Measurements from ENCODE around the gene DPP6. TPM values are rescaled to one million over a fixed set of nuclear protein-coding genes. Genes with fewer than 3 reads are reported as not detected.

Gene DPP6
- total RNA-seq, 1 donor = under 0.01 TPM

DNA sequence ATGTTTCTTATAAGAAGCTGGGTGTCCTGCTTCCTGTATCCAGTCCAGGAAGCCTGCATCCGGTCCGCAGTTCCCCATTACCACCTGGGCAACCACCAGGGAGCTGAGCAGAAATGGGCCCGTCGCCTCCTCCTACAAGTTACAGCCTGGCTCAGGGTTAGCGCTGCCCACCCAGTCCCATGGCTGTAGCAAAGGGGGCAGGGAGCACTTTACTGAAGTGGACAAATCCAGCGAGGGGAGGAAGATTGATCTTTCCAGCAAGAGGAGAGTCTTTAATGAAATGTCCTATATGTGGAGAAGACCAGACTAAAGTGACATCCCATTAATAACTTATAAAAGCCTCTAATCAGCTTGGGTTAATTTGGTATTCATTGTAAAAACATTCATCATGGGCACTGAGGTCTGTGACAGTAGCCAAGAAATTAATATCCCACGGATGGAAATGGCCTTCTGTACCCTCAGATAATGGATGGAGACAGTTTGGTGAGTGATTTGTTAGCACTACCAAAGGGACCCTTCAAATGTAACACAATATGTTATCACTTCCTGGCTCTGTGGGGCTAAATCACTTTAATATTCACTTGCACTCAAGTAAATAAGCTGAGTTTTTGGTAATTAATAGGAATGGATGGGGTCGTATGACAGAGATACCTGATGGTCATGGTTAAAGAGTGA is 627.3 kb downstream of the DPP6 start:
- H3K4me3 ChIP-seq (ENCODE audit: low read depth, low read length) = no peak overlapping the region
- no peak for DNase-seq (ENCODE audit: low read depth)
- TF ChIP-seq, protein P1, sequence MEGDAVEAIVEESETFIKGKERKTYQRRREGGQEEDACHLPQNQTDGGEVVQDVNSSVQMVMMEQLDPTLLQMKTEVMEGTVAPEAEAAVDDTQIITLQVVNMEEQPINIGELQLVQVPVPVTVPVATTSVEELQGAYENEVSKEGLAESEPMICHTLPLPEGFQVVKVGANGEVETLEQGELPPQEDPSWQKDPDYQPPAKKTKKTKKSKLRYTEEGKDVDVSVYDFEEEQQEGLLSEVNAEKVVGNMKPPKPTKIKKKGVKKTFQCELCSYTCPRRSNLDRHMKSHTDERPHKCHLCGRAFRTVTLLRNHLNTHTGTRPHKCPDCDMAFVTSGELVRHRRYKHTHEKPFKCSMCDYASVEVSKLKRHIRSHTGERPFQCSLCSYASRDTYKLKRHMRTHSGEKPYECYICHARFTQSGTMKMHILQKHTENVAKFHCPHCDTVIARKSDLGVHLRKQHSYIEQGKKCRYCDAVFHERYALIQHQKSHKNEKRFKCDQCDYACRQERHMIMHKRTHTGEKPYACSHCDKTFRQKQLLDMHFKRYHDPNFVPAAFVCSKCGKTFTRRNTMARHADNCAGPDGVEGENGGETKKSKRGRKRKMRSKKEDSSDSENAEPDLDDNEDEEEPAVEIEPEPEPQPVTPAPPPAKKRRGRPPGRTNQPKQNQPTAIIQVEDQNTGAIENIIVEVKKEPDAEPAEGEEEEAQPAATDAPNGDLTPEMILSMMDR (IDR thresholded peaks at IDR 0.05; ENCODE audit: insufficient read depth, low read depth, low read length) = no peak

DNA sequence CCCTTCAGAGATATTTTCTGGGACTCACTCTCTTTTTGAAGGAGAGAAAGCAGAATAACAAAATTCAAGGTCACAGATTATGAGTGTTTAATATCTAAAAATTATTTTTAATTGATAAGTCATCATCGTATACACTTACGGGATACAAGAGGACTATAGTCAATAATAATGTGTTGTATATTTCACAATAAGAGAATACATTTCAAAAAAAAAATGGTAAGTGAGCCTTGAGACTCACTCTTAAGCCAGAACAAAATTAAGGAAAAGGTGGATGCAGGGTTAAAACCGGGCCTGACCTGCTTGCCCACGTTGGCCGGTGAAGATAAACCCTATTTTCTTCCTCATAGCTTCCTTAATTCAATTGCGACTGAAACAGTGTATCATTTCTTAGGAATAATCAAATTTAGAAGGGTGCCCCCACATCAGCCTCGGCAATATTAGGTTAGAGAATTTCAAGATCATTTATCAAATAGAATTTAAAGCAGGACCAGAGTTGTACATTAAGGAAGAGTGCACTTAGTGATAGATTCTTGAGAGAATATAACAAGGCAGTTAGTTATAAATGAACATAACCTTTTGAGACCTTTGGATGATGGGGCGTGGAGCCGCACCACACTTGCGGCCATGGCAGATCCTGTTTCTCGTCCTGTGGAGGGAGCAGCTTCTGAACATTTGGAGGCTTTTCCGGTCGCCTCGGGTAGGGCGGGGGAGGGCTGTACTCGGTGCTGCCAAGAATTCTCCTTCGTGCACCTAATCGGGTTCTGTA is 628.9 kb downstream of the DPP6 start:
- DNase-seq (ENCODE audit: low read depth) = no peak
- no peak overlapping the region for H3K4me3 ChIP-seq (ENCODE audit: low read depth, low read length)
- TF ChIP-seq, protein P1 (IDR thresholded peaks at IDR 0.05; ENCODE audit: insufficient read depth, low read depth, low read length) = no peak

DNA sequence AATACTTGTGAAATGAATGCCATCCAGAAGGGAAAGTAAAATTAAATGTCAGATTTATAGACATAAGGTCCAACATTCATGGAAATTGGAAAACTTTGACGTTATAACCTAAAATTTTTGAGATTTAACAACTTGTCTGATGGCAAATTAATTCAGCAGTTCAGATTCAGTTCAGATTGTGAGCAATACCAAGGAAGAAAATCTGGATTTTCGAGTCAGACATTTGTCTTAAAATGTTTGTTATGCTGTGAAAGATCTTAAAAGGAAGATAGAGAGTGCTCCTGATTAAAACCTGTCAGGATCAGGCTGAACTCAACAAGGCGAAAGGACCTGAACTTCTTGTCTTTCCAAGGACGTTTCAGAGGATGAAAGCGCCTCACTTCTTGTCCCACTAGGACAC is 629.8 kb downstream of the DPP6 start:
- DNase-seq (ENCODE audit: low read depth) = no peak
- TF ChIP-seq, protein P1 (IDR thresholded peaks at IDR 0.05; ENCODE audit: insufficient read depth, low read depth, low read length) = no peak
- no peak overlapping the region for H3K4me3 ChIP-seq (ENCODE audit: low read depth, low read length)

DNA sequence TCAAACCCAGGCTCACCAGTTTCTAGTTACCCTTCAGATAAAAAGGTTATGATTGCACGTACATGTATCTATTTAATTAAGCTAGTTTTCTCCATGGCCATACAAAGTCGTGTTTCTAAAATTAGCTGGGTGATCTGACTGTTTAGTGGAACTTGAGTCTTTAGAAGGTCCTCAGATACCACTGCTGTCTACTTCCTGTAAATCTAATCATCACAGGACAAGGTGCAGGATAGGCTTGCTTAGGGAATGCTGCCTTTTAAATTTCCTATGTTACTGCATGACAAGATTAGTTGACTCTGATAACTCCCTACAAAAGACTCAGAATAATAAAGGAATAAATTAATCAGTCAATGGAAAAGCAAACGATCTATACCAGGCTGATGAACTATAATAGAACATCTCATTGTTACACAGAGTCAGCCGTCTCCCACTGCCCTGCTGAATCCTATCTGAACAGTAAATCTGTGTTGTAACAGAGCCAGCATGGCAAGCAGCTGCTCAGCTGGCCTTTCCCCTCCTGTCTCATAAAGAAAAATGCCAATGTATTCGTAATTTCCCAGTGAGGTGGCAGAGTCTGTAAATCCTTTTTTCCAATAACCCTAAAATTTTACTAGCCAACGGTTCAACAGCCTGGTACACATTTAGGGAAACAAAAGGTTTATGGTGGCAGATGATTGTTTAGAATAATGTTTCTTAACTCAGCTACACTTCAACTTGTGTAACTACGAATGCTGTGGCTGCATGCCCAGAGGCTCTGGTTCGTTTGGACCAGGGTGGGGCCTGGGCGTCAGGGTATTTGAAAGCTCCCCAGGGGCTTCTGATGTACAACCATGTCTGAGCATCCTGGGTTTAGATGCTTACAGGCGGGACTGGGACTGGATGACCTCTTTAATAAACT is 632.7 kb downstream of the DPP6 start:
- no peak overlapping the region for H3K4me3 ChIP-seq (ENCODE audit: low read depth, low read length)
- no peak for DNase-seq (ENCODE audit: low read depth)
- TF ChIP-seq, protein P1 (IDR thresholded peaks at IDR 0.05; ENCODE audit: insufficient read depth, low read depth, low read length) = no peak

DNA sequence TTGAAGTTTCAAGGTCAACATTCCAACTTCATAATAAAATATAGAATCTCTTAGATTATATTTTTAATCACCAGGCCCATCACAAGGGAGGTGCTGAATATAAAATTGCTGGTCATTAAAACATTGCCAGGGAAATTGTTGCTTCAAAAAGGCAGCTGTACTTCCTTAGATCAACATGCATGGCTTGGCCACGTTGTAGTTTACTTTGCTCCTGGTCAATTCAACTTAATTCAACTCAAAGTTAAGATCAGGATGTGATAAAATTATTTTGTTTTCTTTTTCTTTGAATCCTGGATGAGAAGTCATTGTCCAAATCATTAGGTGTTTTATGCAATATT is 633.3 kb downstream of the DPP6 start:
- TF ChIP-seq, protein P1 (IDR thresholded peaks at IDR 0.05; ENCODE audit: insufficient read depth, low read depth, low read length) = no peak
- no peak for DNase-seq (ENCODE audit: low read depth)
- H3K4me3 ChIP-seq (ENCODE audit: low read depth, low read length) = no peak overlapping the region

DNA sequence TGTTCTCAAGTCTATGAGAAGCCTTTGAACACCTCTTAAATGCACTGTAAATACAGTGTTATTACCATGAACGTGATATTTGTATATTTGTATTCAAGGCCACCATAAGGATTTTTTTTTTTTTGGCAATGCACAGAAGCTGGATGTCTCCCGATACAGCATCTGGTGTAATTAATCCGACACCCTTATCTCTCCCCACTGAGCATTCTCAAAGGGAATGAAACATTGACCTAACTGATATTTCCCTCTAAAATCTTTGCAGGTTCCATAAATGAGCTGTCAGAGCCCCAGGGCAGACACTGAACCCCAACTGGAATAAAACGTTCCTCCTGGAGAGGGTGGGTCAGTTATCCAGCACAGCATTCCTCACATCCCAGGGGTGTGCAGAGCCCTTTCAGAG is 634.1 kb downstream of the DPP6 start:
- TF ChIP-seq, protein P1 (IDR thresholded peaks at IDR 0.05; ENCODE audit: insufficient read depth, low read depth, low read length) = no peak
- no peak overlapping the region for H3K4me3 ChIP-seq (ENCODE audit: low read depth, low read length)
- no peak for DNase-seq (ENCODE audit: low read depth)
